Fibroblast of lung (primary cell): ENCODE results near the gene CTSD. TPM values are rescaled to one million over a fixed set of nuclear protein-coding genes. Genes with fewer than 3 reads are reported as not detected.
A peak's percentile ranks its signal among the peaks of the same experiment; 100 is the strongest.

Experiments used
- DNase-seq, 2 donors: peaks; one replicate each; pipeline versions ENCODE4 v3.0.0 to v3.0.0-alpha.2; 2010; ENCODE audit warnings: low read depth in 2 of 2
- H2AFZ ChIP-seq: 2 replicates; pipeline ENCODE4 v1.5.1; 2012; ENCODE audit warnings: low read length, control low read depth, inconsistent platforms
- H3K27ac ChIP-seq: 2 replicates; pipeline ENCODE4 v1.5.1; 2011; ENCODE audit warnings: low read length, control low read depth; ENCODE audit not compliant: insufficient read depth
- H3K27me3 ChIP-seq: 2 replicates; pipeline ENCODE4 v1.5.1; 2011; ENCODE audit warnings: mild to moderate bottlenecking, low read length; ENCODE audit not compliant: control insufficient read depth, insufficient read depth
- H3K36me3 ChIP-seq: 2 replicates; pipeline ENCODE4 v1.5.1; 2011; ENCODE audit warnings: low read length; ENCODE audit not compliant: control insufficient read depth, insufficient read depth
- H3K4me1 ChIP-seq: 2 replicates; pipeline ENCODE4 v1.5.1; 2011; ENCODE audit warnings: low read length; ENCODE audit not compliant: control insufficient read depth, insufficient read depth; ENCODE audit errors: extremely low read depth
- H3K4me2 ChIP-seq: 2 replicates; pipeline ENCODE4 v1.5.1; 2011; ENCODE audit warnings: low read length, control low read depth; ENCODE audit not compliant: insufficient read depth; ENCODE audit errors: extremely low read depth
- H3K4me3 ChIP-seq, 4 experiments: fragments of 200-600 bp in 1 of 4; sonication (generic) in 1 of 4; replicated peaks in 1 of 4; 2 replicates each; pipeline ENCODE4 v1.5.1; 2011 to 2016; ENCODE audit warnings: low read length in 4 of 4, low read depth in 3 of 4, mild to moderate bottlenecking in 3 of 4, control low read depth in 2 of 4, inconsistent platforms in 1 of 4, mixed read lengths in 1 of 4; ENCODE audit not compliant: insufficient read depth in 1 of 4; ENCODE audit errors: control extremely low read depth in 1 of 4
- H3K79me2 ChIP-seq: 2 replicates; pipeline ENCODE4 v1.5.1; 2012; ENCODE audit warnings: mild to moderate bottlenecking, low read length, inconsistent platforms; ENCODE audit not compliant: control insufficient read depth, insufficient read depth
- H3K9ac ChIP-seq: 2 replicates; pipeline ENCODE4 v1.5.1; 2011; ENCODE audit warnings: mild to moderate bottlenecking, low read length, control low read depth; ENCODE audit not compliant: insufficient read depth
- H3K9me3 ChIP-seq: 2 replicates; pipeline ENCODE4 v1.5.1; 2012; ENCODE audit warnings: low read depth, low read length; ENCODE audit not compliant: control insufficient read depth, insufficient read depth
- H4K20me1 ChIP-seq: 2 replicates; pipeline ENCODE4 v1.5.1; 2011; ENCODE audit warnings: low read length; ENCODE audit not compliant: control insufficient read depth, insufficient read depth; ENCODE audit errors: extremely low read depth
- CTCF ChIP-seq, 2 donors: IDR thresholded peaks in 1 of 2; conservative IDR thresholded peaks in 1 of 2; 1 replicate in 1 of 2; 2 replicates in 1 of 2; pipeline ENCODE4 v1.5.1; 2011 to 2012; ENCODE audit warnings: low read length in 2 of 2, control low read depth in 1 of 2, inconsistent platforms in 1 of 2, low read depth in 1 of 2, mild to moderate bottlenecking in 1 of 2
- EZH2 ChIP-seq: IDR thresholded peaks from 2 replicates; pipeline ENCODE4 v1.5.1; 2012; ENCODE audit warnings: low read length, control low read depth, mild to moderate bottlenecking; ENCODE audit errors: missing control alignments
- polyA plus RNA-seq, 2 donors: library from polyadenylated mRNA; depleted of rRNA in 1 of 2; stranded (reverse) in 1 of 2; unstranded in 1 of 2; fragments of >200 nt; gene quantifications; 2 replicates each; pipeline ENCODE4 v1.2.1, GENCODE V29; 2011 to 2012; ENCODE audit warnings: missing spikeins in 1 of 2
- total RNA-seq: library from RNA; depleted of rRNA; stranded (reverse); fragments of >200 nt; gene quantifications from 2 replicates; pipeline ENCODE4 v1.2.1, GENCODE V29; 2014

Gene CTSD
- total and polyA plus RNA-seq, 2 donors (not counting 1 experiment from before 2014, with no cell fraction given) = 135 to 253 TPM

- Histone ChIP-seq H3K9me3 (no peaks in the 10 kb centered on the region), H3K27me3 (no peaks in the 10 kb centered on the region), H3K4me3 (no peak overlapping the region), H2AFZ (no peak overlapping the region), H3K4me1 (peaks cover 29% of the 10 kb centered on the region), H3K36me3 (peaks cover 18% of the 10 kb centered on the region), H3K27ac (peak overlapping the region; percentile 85), H3K79me2 (peaks cover 12% of the 10 kb centered on the region), H4K20me1 (no peaks in the 10 kb centered on the region), H3K4me2 (no peak overlapping the region), H3K9ac (no peak overlapping the region)
- TF ChIP-seq EZH2 (no peak), CTCF (conservative IDR thresholded peaks at IDR 0.05 in 1 of 2, IDR thresholded peaks at IDR 0.05 in 1 of 2; ENCODE audit: low read depth in 1 of 2, low read length in 2 of 2) (no peak)
- DNase-seq = no peak
These were observed 3.9 kb downstream of the CTSD start for GRCh38 chr11:1759851-1760220.

DNA sequence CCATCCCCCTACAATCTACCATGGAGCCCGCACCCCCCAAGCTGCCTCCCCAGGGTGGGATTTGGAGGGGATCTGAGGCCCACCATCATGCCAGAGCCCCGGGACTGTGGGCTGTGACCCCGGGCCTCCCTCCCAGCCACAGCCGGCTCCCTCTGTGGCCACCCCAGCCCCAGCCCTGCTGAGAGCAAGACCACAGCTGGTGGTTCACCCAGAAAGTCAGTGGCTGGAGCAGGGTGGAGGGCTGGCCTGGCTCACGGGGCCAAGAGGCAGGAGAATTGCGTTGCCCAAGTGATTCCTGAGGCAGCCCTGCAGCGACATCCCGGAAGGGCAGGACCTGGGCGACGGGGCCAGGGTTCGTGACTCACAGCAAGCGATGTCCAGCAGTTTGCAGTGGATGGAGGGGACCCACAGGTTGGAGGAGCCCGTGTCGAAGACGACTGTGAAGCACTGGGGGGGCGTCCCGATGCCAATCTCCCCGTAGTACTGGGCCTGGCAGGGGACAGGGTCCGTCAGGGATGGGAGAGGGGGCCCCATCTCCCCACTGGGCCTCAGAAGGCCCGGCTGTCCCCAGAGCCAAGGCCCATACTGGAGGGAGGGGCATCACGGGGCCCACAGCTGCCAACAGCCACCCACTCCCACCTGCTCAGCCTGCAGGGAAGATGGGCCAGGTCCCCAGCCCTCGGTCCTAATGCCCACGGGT, 4.4 kb downstream of the CTSD start:
- Histone ChIP-seq H3K9ac (no peak overlapping the region), H2AFZ (no peak overlapping the region), H3K4me2 (no peak overlapping the region), H3K27ac (no peak overlapping the region), H3K4me3 (no peak overlapping the region), H3K9me3 (no peaks in the 10 kb centered on the region), H3K27me3 (no peaks in the 10 kb centered on the region), H3K4me1 (peaks cover 28% of the 10 kb centered on the region), H4K20me1 (no peaks in the 10 kb centered on the region), H3K36me3 (peaks cover 19% of the 10 kb centered on the region), H3K79me2 (peaks cover 12% of the 10 kb centered on the region)
- no peak for DNase-seq
- no peak for TF ChIP-seq EZH2
- TF ChIP-seq CTCF (conservative IDR thresholded peaks at IDR 0.05 in 1 of 2, IDR thresholded peaks at IDR 0.05 in 1 of 2; ENCODE audit: low read depth in 1 of 2, low read length in 2 of 2) = no peak

GRCh38 chr11:1758611-1759150, 5.0 kb downstream of the CTSD start:
- Histone ChIP-seq H3K9me3 (no peaks in the 10 kb centered on the region), H3K9ac (no peak overlapping the region), H3K27me3 (no peaks in the 10 kb centered on the region), H3K79me2 (peaks cover 12% of the 10 kb centered on the region), H3K4me3 (no peak overlapping the region), H3K4me2 (no peak overlapping the region), H3K4me1 (peaks cover 26% of the 10 kb centered on the region), H3K27ac (no peak overlapping the region), H3K36me3 (peaks cover 19% of the 10 kb centered on the region), H2AFZ (no peak overlapping the region), H4K20me1 (no peaks in the 10 kb centered on the region)
- TF ChIP-seq EZH2 = no peak
- TF ChIP-seq CTCF (conservative IDR thresholded peaks at IDR 0.05 in 1 of 2, IDR thresholded peaks at IDR 0.05 in 1 of 2; ENCODE audit: low read depth in 1 of 2, low read length in 2 of 2) = no peak
- no peak for DNase-seq
